NB4 (cell line): ENCODE data around the gene CFL1.

Experiments used
- DNase-seq: peaks from one replicate; pipeline ENCODE4 v3.0.0; 2010; ENCODE audit warnings: low read depth
- H3K4me3 ChIP-seq: one replicate; pipeline ENCODE4 v1.5.1; 2011; ENCODE audit warnings: mild to moderate bottlenecking, low read depth, low read length, moderate library complexity
- CTCF ChIP-seq: IDR thresholded peaks from one replicate; pipeline ENCODE4 v1.5.1; 2012; ENCODE audit warnings: low read depth, low read length
- MAX ChIP-seq: IDR thresholded peaks from 2 replicates; pipeline ENCODE4 v1.6.1; 2011; ENCODE audit warnings: low read depth, low read length
- MYC ChIP-seq: IDR thresholded peaks from 2 replicates; pipeline ENCODE4 v1.6.1; 2011; ENCODE audit warnings: low read depth, low read length
- POLR2A ChIP-seq: IDR thresholded peaks from 2 replicates; pipeline ENCODE4 v1.6.1; 2011; ENCODE audit warnings: mild to moderate bottlenecking; ENCODE audit not compliant: insufficient read length; ENCODE audit errors: extremely low read depth

CFL1 gene

GRCh38 chr11:65900125-65900898 is 42.3 kb upstream of the CFL1 start, which contains the start of gene FOSL1:
Gene FOSL1 (minus strand): TSS chr11:65900388. CDS start chr11:65900339, 49 bp downstream.
- peak; percentile 81 for TF ChIP-seq MYC
- peak; percentile 95 for TF ChIP-seq POLR2A
- TF ChIP-seq CTCF = no peak
- TF ChIP-seq MAX = peak; percentile 68
- peak within 1 kb of the TSS; percentile 90 for H3K4me3 ChIP-seq
- peak; percentile 97 for DNase-seq

GRCh38 chr11:65899356-65900124 is 41.6 kb upstream of the CFL1 start:
- peak overlapping the region; percentile 90 for H3K4me3 ChIP-seq
- peak; percentile 91 for DNase-seq
- TF ChIP-seq CTCF (no peak), MAX (peak; percentile 98), POLR2A (peak; percentile 37), MYC (peak; percentile 98)

GRCh38 chr11:65898656-65899355 is 40.8 kb upstream of the CFL1 start:
- TF ChIP-seq MYC (no peak), POLR2A (no peak), MAX (no peak), CTCF (no peak)
- no peak for DNase-seq
- peak overlapping the region; percentile 90 for H3K4me3 ChIP-seq

GRCh38 chr11:65897020-65897471 is 39.1 kb upstream of the CFL1 start:
- no peak for TF ChIP-seq POLR2A
- no peak for TF ChIP-seq MYC
- no peak for TF ChIP-seq CTCF
- no peak for TF ChIP-seq MAX
- no peak overlapping the region for H3K4me3 ChIP-seq
- no peak for DNase-seq

- DNase-seq = no peak
- no peak overlapping the region for H3K4me3 ChIP-seq
- TF ChIP-seq MAX = no peak
- TF ChIP-seq MYC = no peak
- TF ChIP-seq CTCF = no peak
- TF ChIP-seq POLR2A = no peak
Measured at GRCh38 chr11:65896034-65896999, 38.3 kb upstream of the CFL1 start.
